HFFc6 (cell line): ENCODE measurements around the gene RHBDL1. TPM values are rescaled to one million over a fixed set of nuclear protein-coding genes. Genes with fewer than 3 reads are reported as not detected.
"Not testable (repeated sequence)": the region's sequence is repeated elsewhere in the genome, so short reads cannot be mapped to it uniquely, and the experiment has no call there.

Source experiments
- DNase-seq: peaks from one replicate; pipeline ENCODE4 v3.0.0-alpha.2; 2018
- H3K27ac Mint-ChIP-seq: 2 replicates; pipeline ENCODE4 v1.8.0; 2020; ENCODE audit warnings: mild to moderate bottlenecking, mixed read lengths
- H3K27me3 Mint-ChIP-seq: 2 replicates; pipeline ENCODE4 v1.8.0; 2021; ENCODE audit warnings: mild to moderate bottlenecking, moderate library complexity, mixed read lengths; ENCODE audit not compliant: insufficient read depth
- H3K36me3 Mint-ChIP-seq: 2 replicates; pipeline ENCODE4 v1.8.0; 2021; ENCODE audit warnings: low read depth, mixed read lengths
- H3K4me1 Mint-ChIP-seq: 2 replicates; pipeline ENCODE4 v1.8.0; 2020; ENCODE audit warnings: low read depth, mixed read lengths
- H3K4me3 Mint-ChIP-seq: 2 replicates; pipeline ENCODE4 v1.8.0; 2020; ENCODE audit warnings: mild to moderate bottlenecking, moderate library complexity, mixed read lengths
- H3K9me3 Mint-ChIP-seq: 2 replicates; pipeline ENCODE4 v1.8.0; 2020; ENCODE audit warnings: mild to moderate bottlenecking, mixed read lengths
- CTCF ChIP-seq: fragments of 200-600 bp; sonication (generic); IDR thresholded peaks from 2 replicates; pipeline ENCODE4 v1.5.0; 2021; ENCODE audit warnings: antibody characterized with exemption, mild to moderate bottlenecking
- total RNA-seq, 6 experiments: library from RNA; stranded (reverse); fragmentation: NEBNext Ultra II Directional; extraction: Animal tissue kit (Norgen Biotek cat#: 25700); gene quantifications; 2 replicates in 1 of 6; 3 replicates in 5 of 6; pipeline ENCODE4 v1.2.3, GENCODE V29; 2021

Gene RHBDL1
- total RNA-seq, 6 experiments from 2014 or later: 1.4 to 2.3 (median 1.7) TPM

- no peak overlapping the region for H3K4me3 Mint-ChIP-seq
- TF ChIP-seq CTCF: no peak
- H3K9me3 Mint-ChIP-seq: no peaks in the 10 kb centered on the region
Measured at GRCh38 chr16:686459-687260, 11.2 kb downstream of the RHBDL1 start.

GRCh38 chr16:687499-687898, 12.0 kb downstream of the RHBDL1 start:
- no peaks in the 10 kb centered on the region for H3K9me3 Mint-ChIP-seq
- DNase-seq: no peak
- H3K27me3 Mint-ChIP-seq: peaks cover 9% of the 10 kb centered on the region
- peaks cover 13% of the 10 kb centered on the region; the same call in 1 of the 2 replicates for H3K4me1 Mint-ChIP-seq
- no peak for TF ChIP-seq CTCF
- no peak overlapping the region for H3K4me3 Mint-ChIP-seq
- no peak overlapping the region for H3K27ac Mint-ChIP-seq
- peaks cover 10% of the 10 kb centered on the region for H3K36me3 Mint-ChIP-seq

More at GRCh38 chr16:686459-687260, 11.2 kb downstream of the RHBDL1 start:
- no peak overlapping the region for H3K27ac Mint-ChIP-seq
- H3K4me1 Mint-ChIP-seq: peaks cover 17% of the 10 kb centered on the region
- H3K36me3 Mint-ChIP-seq: peaks cover 16% of the 10 kb centered on the region
- no peak for DNase-seq
- H3K27me3 Mint-ChIP-seq: peaks cover 8% of the 10 kb centered on the region

GRCh38 chr16:689175-689897, 13.9 kb downstream of the RHBDL1 start:
- Mint-ChIP-seq H3K27ac (peak overlapping the region; percentile 72), H3K36me3 (peaks cover 9% of the 10 kb centered on the region)

GRCh38 chr16:691242-691641, 15.8 kb downstream of the RHBDL1 start:
- Mint-ChIP-seq H3K4me3 (peak overlapping the region; percentile 69; the same call in 1 of the 2 replicates), H3K4me1 (peaks cover 11% of the 10 kb centered on the region; the same call in 1 of the 2 replicates), H3K27me3 (peaks cover 23% of the 10 kb centered on the region)
- H3K36me3 Mint-ChIP-seq, H3K27ac Mint-ChIP-seq, H3K9me3 Mint-ChIP-seq, DNase-seq: not testable (repeated sequence)

More at GRCh38 chr16:689175-689897, 13.9 kb downstream of the RHBDL1 start:
- no peak for TF ChIP-seq CTCF
- Mint-ChIP-seq H3K4me3 (peak overlapping the region; percentile 93), H3K9me3 (no peaks in the 10 kb centered on the region), H3K4me1 (peaks cover 11% of the 10 kb centered on the region; the same call in 1 of the 2 replicates), H3K27me3 (peaks cover 17% of the 10 kb centered on the region)
- no peak for DNase-seq

GRCh38 chr16:692356-693108, 17.1 kb downstream of the RHBDL1 start:
- TF ChIP-seq CTCF: no peak
- no peak overlapping the region for H3K4me3 Mint-ChIP-seq
- no peaks in the 10 kb centered on the region for H3K9me3 Mint-ChIP-seq
- no peak overlapping the region for H3K27ac Mint-ChIP-seq
- no peaks in the 10 kb centered on the region for H3K36me3 Mint-ChIP-seq
- H3K27me3 Mint-ChIP-seq: peaks cover 25% of the 10 kb centered on the region
- peaks cover 11% of the 10 kb centered on the region; the same call in 1 of the 2 replicates for H3K4me1 Mint-ChIP-seq
- DNase-seq: no peak
